ENCODE results near the gene WDR76. TPM values are rescaled to one million over a fixed set of nuclear protein-coding genes. Genes with fewer than 3 reads are reported as not detected.

WDR76 gene
- total and polyA plus RNA-seq, 2 experiments from 2014 or later: 1.8 to 7.6 TPM

- Histone ChIP-seq H3K9me3 (ENCODE audit: low read depth) (no peaks in the 10 kb centered on the region), H3K4me1 (ENCODE audit: insufficient read depth) (no peaks in the 10 kb centered on the region), H3K4me3 (no peak overlapping the region), H3K27ac (no peak overlapping the region), H3K27me3 (no peaks in the 10 kb centered on the region), H2AFZ (no peak overlapping the region), H3K9me2 (replicated peaks; ENCODE audit: insufficient read depth) (no peaks in the 10 kb centered on the region), H3K79me2 (no peaks in the 10 kb centered on the region), H4K20me1 (ENCODE audit: insufficient read depth, poor library complexity, severe bottlenecking) (no peaks in the 10 kb centered on the region), H3K4me2 (no peak overlapping the region), H3K36me3 (replicated peaks; ENCODE audit: insufficient read depth, low read depth) (no peaks in the 10 kb centered on the region)
- no peak for DNase-seq (ENCODE audit: low spot score)
- no peak for TF ChIP-seq EZH2phosphoT487 (IDR thresholded peaks at IDR 0.05; ENCODE audit: low read depth, severe bottlenecking, unreplicated experiment)
- TF ChIP-seq EZH2 (IDR thresholded peaks at IDR 0.05; ENCODE audit: borderline replicate concordance): no peak
- TF ChIP-seq CTCF (IDR thresholded peaks at IDR 0.05; ENCODE audit: poor library complexity): no peak
- 76% methylated on average over 1 of the region's 1 CpG for WGBS (ENCODE audit: low lambda C conversion rate, missing lambda C conversion rate)
These were observed 67.2 kb downstream of the WDR76 start for GRCh38 chr15:43893956-43894355.

- Histone ChIP-seq H3K9me2 (replicated peaks; ENCODE audit: insufficient read depth) (no peaks in the 10 kb centered on the region), H3K79me2 (no peaks in the 10 kb centered on the region), H3K27ac (no peak overlapping the region), H3K4me3 (no peak overlapping the region), H3K9me3 (ENCODE audit: low read depth) (no peaks in the 10 kb centered on the region), H2AFZ (no peak overlapping the region), H3K27me3 (no peaks in the 10 kb centered on the region), H3K4me1 (ENCODE audit: insufficient read depth) (no peaks in the 10 kb centered on the region), H3K4me2 (no peak overlapping the region), H3K36me3 (replicated peaks; ENCODE audit: insufficient read depth, low read depth) (no peaks in the 10 kb centered on the region), H4K20me1 (ENCODE audit: insufficient read depth, poor library complexity, severe bottlenecking) (no peaks in the 10 kb centered on the region)
- no peak for DNase-seq (ENCODE audit: low spot score)
- TF ChIP-seq EZH2 (IDR thresholded peaks at IDR 0.05; ENCODE audit: borderline replicate concordance) (no peak), EZH2phosphoT487 (IDR thresholded peaks at IDR 0.05; ENCODE audit: low read depth, severe bottlenecking, unreplicated experiment) (no peak), CTCF (IDR thresholded peaks at IDR 0.05; ENCODE audit: poor library complexity) (no peak)
- 60% methylated on average over 5 of the region's 5 CpGs for WGBS (ENCODE audit: low lambda C conversion rate, missing lambda C conversion rate)
These were observed 68.8 kb downstream of the WDR76 start for GRCh38 chr15:43895586-43895985.

- no peaks in the 10 kb centered on the region for H3K79me2 ChIP-seq
- H2AFZ ChIP-seq: no peak overlapping the region
- no peaks in the 10 kb centered on the region for H3K9me2 ChIP-seq (replicated peaks; ENCODE audit: insufficient read depth)
- no peaks in the 10 kb centered on the region for H3K27me3 ChIP-seq
- no peaks in the 10 kb centered on the region for H3K4me1 ChIP-seq (ENCODE audit: insufficient read depth)
- DNase-seq (ENCODE audit: low spot score): no peak
- H3K9me3 ChIP-seq (ENCODE audit: low read depth): no peaks in the 10 kb centered on the region
- H3K4me3 ChIP-seq: no peak overlapping the region
- no peak overlapping the region for H3K27ac ChIP-seq
- WGBS (ENCODE audit: low lambda C conversion rate, missing lambda C conversion rate): 96% methylated on average over 1 of the region's 1 CpG
- no peaks in the 10 kb centered on the region for H4K20me1 ChIP-seq (ENCODE audit: insufficient read depth, poor library complexity, severe bottlenecking)
- H3K36me3 ChIP-seq (replicated peaks; ENCODE audit: insufficient read depth, low read depth): no peaks in the 10 kb centered on the region
- H3K4me2 ChIP-seq: no peak overlapping the region
- TF ChIP-seq CTCF (IDR thresholded peaks at IDR 0.05; ENCODE audit: poor library complexity) (no peak), EZH2phosphoT487 (IDR thresholded peaks at IDR 0.05; ENCODE audit: low read depth, severe bottlenecking, unreplicated experiment) (no peak), EZH2 (IDR thresholded peaks at IDR 0.05; ENCODE audit: borderline replicate concordance) (no peak)
These were observed 69.7 kb downstream of the WDR76 start for GRCh38 chr15:43896543-43896942.

GRCh38 chr15:43898891-43899290 lies 72.1 kb downstream of the WDR76 start:
- Histone ChIP-seq H3K9me3 (ENCODE audit: low read depth) (no peaks in the 10 kb centered on the region), H3K79me2 (no peaks in the 10 kb centered on the region), H3K9me2 (replicated peaks; ENCODE audit: insufficient read depth) (no peaks in the 10 kb centered on the region), H2AFZ (no peak overlapping the region), H3K27me3 (no peaks in the 10 kb centered on the region), H4K20me1 (ENCODE audit: insufficient read depth, poor library complexity, severe bottlenecking) (no peaks in the 10 kb centered on the region), H3K4me1 (ENCODE audit: insufficient read depth) (no peaks in the 10 kb centered on the region), H3K4me3 (no peak overlapping the region), H3K36me3 (replicated peaks; ENCODE audit: insufficient read depth, low read depth) (no peaks in the 10 kb centered on the region), H3K4me2 (no peak overlapping the region), H3K27ac (no peak overlapping the region)
- 84% methylated on average over 2 of the region's 2 CpGs for whole genome bisulfite sequencing (ENCODE audit: low lambda C conversion rate, missing lambda C conversion rate)
- no peak for DNase-seq (ENCODE audit: low spot score)
- no peak for TF ChIP-seq CTCF (IDR thresholded peaks at IDR 0.05; ENCODE audit: poor library complexity)
- TF ChIP-seq EZH2phosphoT487 (IDR thresholded peaks at IDR 0.05; ENCODE audit: low read depth, severe bottlenecking, unreplicated experiment): no peak
- no peak for TF ChIP-seq EZH2 (IDR thresholded peaks at IDR 0.05; ENCODE audit: borderline replicate concordance)

Data from hepatocyte (in vitro differentiated cells).